Liver (tissue), 3 donors: Measurements from ENCODE around the gene PPP1R14C.

Experiments
- ATF3 ChIP-seq: IDR thresholded peaks from 2 replicates; pipeline ENCODE4 v1.6.1; 2016; ENCODE audit warnings: antibody characterized with exemption
- CTCF ChIP-seq: fragments of 150-350 bp; IDR thresholded peaks from 2 replicates; pipeline ENCODE4 v1.5.1; 2017; ENCODE audit warnings: improper control_type of control experiment, low read depth, low read length; ENCODE audit not compliant: missing input control
- EGR1 ChIP-seq, 2 donors: IDR thresholded peaks; 2 replicates each; pipeline ENCODE4 v1.6.1; 2016 to 2018; ENCODE audit warnings: antibody characterized with exemption in 2 of 2, low read depth in 2 of 2
- GABPA ChIP-seq, 2 donors: IDR thresholded peaks in 1 of 2; conservative IDR thresholded peaks in 1 of 2; 2 replicates each; pipeline ENCODE4 v1.6.1; 2016; ENCODE audit warnings: antibody characterized with exemption in 2 of 2, mild to moderate bottlenecking in 1 of 2, moderate library complexity in 1 of 2
- JUND ChIP-seq, 2 donors: IDR thresholded peaks; 2 replicates each; pipeline ENCODE4 v1.6.1; 2016; ENCODE audit warnings: antibody characterized with exemption in 2 of 2
- MAX ChIP-seq: IDR thresholded peaks from 2 replicates; pipeline ENCODE4 v1.6.1; 2016; ENCODE audit warnings: antibody characterized with exemption
- RAD21 ChIP-seq, 2 donors: IDR thresholded peaks; 2 replicates each; pipeline ENCODE4 v1.6.1; 2016; ENCODE audit warnings: antibody characterized with exemption in 2 of 2, mild to moderate bottlenecking in 2 of 2
- REST ChIP-seq: IDR thresholded peaks from 2 replicates; pipeline ENCODE4 v1.6.1; 2016; ENCODE audit warnings: antibody characterized with exemption, mild to moderate bottlenecking
- TAF1 ChIP-seq: conservative IDR thresholded peaks from 2 replicates; pipeline ENCODE4 v1.6.1; 2016; ENCODE audit warnings: antibody characterized with exemption, mild to moderate bottlenecking
- YY1 ChIP-seq: IDR thresholded peaks from 2 replicates; pipeline ENCODE4 v1.6.1; 2016; ENCODE audit warnings: antibody characterized with exemption, mild to moderate bottlenecking
- ZBTB33 ChIP-seq: IDR thresholded peaks from 2 replicates; pipeline ENCODE4 v1.6.1; 2016; ENCODE audit warnings: antibody characterized with exemption
- donor health status: healthy.
- donor health status: healthy.

- TF ChIP-seq CTCF (no peak), REST (no peak), GABPA (IDR thresholded peaks at IDR 0.05 in 1 of 2, conservative IDR thresholded peaks at IDR 0.05 in 1 of 2) (no peak), JUND (IDR thresholded peaks at IDR 0.05) (no peak), ZBTB33 (no peak), ATF3 (no peak), EGR1 (IDR thresholded peaks at IDR 0.05; ENCODE audit: low read depth in 2 of 2) (no peak), TAF1 (no peak), MAX (no peak), RAD21 (IDR thresholded peaks at IDR 0.05) (no peak), YY1 (no peak)
Observed at GRCh38 chr6:150169609-150170008, 26.8 kb downstream of the PPP1R14C start.
